ENCODE measurements around the gene VSTM2B.

The VSTM2B gene

GRCh38 chr19:29503140-29503758 lies 22.5 kb upstream of the VSTM2B start:
- TF ChIP-seq, protein P1, sequence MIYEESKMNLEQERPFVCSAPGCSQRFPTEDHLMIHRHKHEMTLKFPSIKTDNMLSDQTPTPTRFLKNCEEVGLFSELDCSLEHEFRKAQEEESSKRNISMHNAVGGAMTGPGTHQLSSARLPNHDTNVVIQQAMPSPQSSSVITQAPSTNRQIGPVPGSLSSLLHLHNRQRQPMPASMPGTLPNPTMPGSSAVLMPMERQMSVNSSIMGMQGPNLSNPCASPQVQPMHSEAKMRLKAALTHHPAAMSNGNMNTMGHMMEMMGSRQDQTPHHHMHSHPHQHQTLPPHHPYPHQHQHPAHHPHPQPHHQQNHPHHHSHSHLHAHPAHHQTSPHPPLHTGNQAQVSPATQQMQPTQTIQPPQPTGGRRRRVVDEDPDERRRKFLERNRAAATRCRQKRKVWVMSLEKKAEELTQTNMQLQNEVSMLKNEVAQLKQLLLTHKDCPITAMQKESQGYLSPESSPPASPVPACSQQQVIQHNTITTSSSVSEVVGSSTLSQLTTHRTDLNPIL (CRISPR knock-in tag; IDR thresholded peaks at IDR 0.05; ENCODE audit: low read depth), result no peak
- TF ChIP-seq, protein P2, sequence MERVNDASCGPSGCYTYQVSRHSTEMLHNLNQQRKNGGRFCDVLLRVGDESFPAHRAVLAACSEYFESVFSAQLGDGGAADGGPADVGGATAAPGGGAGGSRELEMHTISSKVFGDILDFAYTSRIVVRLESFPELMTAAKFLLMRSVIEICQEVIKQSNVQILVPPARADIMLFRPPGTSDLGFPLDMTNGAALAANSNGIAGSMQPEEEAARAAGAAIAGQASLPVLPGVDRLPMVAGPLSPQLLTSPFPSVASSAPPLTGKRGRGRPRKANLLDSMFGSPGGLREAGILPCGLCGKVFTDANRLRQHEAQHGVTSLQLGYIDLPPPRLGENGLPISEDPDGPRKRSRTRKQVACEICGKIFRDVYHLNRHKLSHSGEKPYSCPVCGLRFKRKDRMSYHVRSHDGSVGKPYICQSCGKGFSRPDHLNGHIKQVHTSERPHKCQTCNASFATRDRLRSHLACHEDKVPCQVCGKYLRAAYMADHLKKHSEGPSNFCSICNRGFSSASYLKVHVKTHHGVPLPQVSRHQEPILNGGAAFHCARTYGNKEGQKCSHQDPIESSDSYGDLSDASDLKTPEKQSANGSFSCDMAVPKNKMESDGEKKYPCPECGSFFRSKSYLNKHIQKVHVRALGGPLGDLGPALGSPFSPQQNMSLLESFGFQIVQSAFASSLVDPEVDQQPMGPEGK (CRISPR knock-in tag; IDR thresholded peaks at IDR 0.05; ENCODE audit: borderline replicate concordance), result no peak
- TF ChIP-seq POU6F1 (CRISPR knock-in tag; IDR thresholded peaks at IDR 0.05; ENCODE audit: borderline replicate concordance, low read depth) (no peak), TCF4 (CRISPR knock-in tag; IDR thresholded peaks at IDR 0.05; ENCODE audit: borderline replicate concordance) (no peak), ZNF8 (CRISPR knock-in tag; IDR thresholded peaks at IDR 0.05) (no peak), ZC3H10 (CRISPR knock-in tag; IDR thresholded peaks at IDR 0.05) (no peak), ARNTL (CRISPR knock-in tag; IDR thresholded peaks at IDR 0.05; ENCODE audit: borderline replicate concordance, low read depth) (no peak), PPARA (CRISPR knock-in tag; IDR thresholded peaks at IDR 0.05; ENCODE audit: borderline replicate concordance) (no peak), BACH2 (CRISPR knock-in tag; IDR thresholded peaks at IDR 0.05; ENCODE audit: borderline replicate concordance) (no peak), CSDC2 (CRISPR knock-in tag; IDR thresholded peaks at IDR 0.05) (no peak), ESRRG (CRISPR knock-in tag; IDR thresholded peaks at IDR 0.05) (no peak), ZFP3 (CRISPR knock-in tag; IDR thresholded peaks at IDR 0.05) (no peak), ZFP30 (CRISPR knock-in tag; IDR thresholded peaks at IDR 0.05) (no peak), OSR1 (CRISPR knock-in tag; IDR thresholded peaks at IDR 0.05) (no peak), ZNF565 (CRISPR knock-in tag; conservative IDR thresholded peaks at IDR 0.05; ENCODE audit: low read depth) (no peak)
- ATAC-seq, result no peak

DNA sequence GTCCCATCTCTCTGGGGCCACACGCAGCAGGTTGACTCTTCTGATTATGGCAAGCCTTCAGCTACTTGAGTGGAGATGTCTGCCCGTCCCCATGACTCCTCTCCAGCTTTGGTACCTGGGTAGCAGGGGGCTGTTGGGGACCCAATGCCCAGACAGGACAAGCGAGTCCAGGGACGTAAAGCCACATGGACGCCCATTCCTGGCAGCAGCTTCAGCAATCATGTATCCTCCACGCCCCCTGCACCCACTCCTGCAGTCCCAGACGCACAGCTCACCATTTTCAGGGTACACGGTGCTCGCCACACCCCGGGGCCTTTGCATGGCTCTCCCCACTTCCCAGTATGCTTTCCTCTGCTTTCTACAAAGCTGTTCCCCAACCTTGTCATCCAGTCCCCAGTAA lies 22.0 kb upstream of the VSTM2B start:
- no peak for ATAC-seq
- no peak for TF ChIP-seq ZC3H10 (CRISPR knock-in tag; IDR thresholded peaks at IDR 0.05)
- no peak for TF ChIP-seq OSR1 (CRISPR knock-in tag; IDR thresholded peaks at IDR 0.05)
- TF ChIP-seq ZFP3 (CRISPR knock-in tag; IDR thresholded peaks at IDR 0.05), result no peak
- no peak for TF ChIP-seq ARNTL (CRISPR knock-in tag; IDR thresholded peaks at IDR 0.05; ENCODE audit: borderline replicate concordance, low read depth)
- TF ChIP-seq ESRRG (CRISPR knock-in tag; IDR thresholded peaks at IDR 0.05), result no peak
- no peak for TF ChIP-seq ZNF70 (CRISPR knock-in tag; IDR thresholded peaks at IDR 0.05)
- no peak for TF ChIP-seq ISL1 (CRISPR knock-in tag; IDR thresholded peaks at IDR 0.05)
- TF ChIP-seq, protein P3, sequence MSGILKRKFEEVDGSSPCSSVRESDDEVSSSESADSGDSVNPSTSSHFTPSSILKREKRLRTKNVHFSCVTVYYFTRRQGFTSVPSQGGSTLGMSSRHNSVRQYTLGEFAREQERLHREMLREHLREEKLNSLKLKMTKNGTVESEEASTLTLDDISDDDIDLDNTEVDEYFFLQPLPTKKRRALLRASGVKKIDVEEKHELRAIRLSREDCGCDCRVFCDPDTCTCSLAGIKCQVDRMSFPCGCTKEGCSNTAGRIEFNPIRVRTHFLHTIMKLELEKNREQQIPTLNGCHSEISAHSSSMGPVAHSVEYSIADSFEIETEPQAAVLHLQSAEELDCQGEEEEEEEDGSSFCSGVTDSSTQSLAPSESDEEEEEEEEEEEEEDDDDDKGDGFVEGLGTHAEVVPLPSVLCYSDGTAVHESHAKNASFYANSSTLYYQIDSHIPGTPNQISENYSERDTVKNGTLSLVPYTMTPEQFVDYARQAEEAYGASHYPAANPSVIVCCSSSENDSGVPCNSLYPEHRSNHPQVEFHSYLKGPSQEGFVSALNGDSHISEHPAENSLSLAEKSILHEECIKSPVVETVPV (CRISPR knock-in tag; IDR thresholded peaks at IDR 0.05), result no peak
- no peak for TF ChIP-seq POU6F1 (CRISPR knock-in tag; IDR thresholded peaks at IDR 0.05; ENCODE audit: borderline replicate concordance, low read depth)
- TF ChIP-seq PPARA (CRISPR knock-in tag; IDR thresholded peaks at IDR 0.05; ENCODE audit: borderline replicate concordance), result no peak
- TF ChIP-seq TSHZ2 (CRISPR knock-in tag; IDR thresholded peaks at IDR 0.05), result no peak
- TF ChIP-seq, protein P2 (CRISPR knock-in tag; IDR thresholded peaks at IDR 0.05; ENCODE audit: borderline replicate concordance), result no peak
- no peak for TF ChIP-seq TCF4 (CRISPR knock-in tag; IDR thresholded peaks at IDR 0.05; ENCODE audit: borderline replicate concordance)
- TF ChIP-seq CSDC2 (CRISPR knock-in tag; IDR thresholded peaks at IDR 0.05), result no peak
- TF ChIP-seq SNAI2 (CRISPR knock-in tag; IDR thresholded peaks at IDR 0.05), result no peak
- TF ChIP-seq TOX (CRISPR knock-in tag; IDR thresholded peaks at IDR 0.05; ENCODE audit: borderline replicate concordance), result no peak
- no peak for TF ChIP-seq BACH2 (CRISPR knock-in tag; IDR thresholded peaks at IDR 0.05; ENCODE audit: borderline replicate concordance)
- TF ChIP-seq, protein P1 (CRISPR knock-in tag; IDR thresholded peaks at IDR 0.05; ENCODE audit: low read depth), result no peak

Measured in SK-N-SH treated with all-trans-retinoic acid at 6 μM for 48 hours (cell line).